ENCODE results near the gene KRTAP9-6.
"Not testable (repeated sequence)": the region's sequence is repeated elsewhere in the genome, so short reads cannot be mapped to it uniquely, and the experiment has no call there.

The KRTAP9-6 gene

DNA sequence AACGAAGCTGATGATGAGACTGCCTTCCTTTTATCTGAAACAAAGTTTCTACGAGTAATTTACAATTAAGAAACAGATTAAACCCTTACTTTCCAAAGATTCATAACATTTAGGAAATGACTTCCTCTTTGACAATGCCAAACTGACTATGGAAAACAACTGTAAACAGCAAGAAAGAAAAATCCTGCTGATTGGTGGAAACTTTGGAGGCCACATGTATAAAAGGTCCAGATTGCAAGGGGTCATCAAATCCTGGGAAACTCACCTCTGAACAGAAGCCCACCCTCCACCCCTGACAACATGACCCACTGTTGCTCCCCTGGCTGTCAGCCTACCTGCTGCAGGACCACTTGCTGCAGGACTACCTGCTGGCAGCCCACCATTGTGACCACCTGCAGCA, at the start of gene KRTAP9-6:
Gene KRTAP9-6, plus strand, starts transcription at position 301 of the 400 bp plus-strand sequence. Its CDS starts 0 bp downstream, at position 301.
- DNase-seq = no peak

GRCh38 chr17:41215681-41216080, 49.5 kb upstream of the KRTAP9-6 start:
- no peak for DNase-seq

DNA sequence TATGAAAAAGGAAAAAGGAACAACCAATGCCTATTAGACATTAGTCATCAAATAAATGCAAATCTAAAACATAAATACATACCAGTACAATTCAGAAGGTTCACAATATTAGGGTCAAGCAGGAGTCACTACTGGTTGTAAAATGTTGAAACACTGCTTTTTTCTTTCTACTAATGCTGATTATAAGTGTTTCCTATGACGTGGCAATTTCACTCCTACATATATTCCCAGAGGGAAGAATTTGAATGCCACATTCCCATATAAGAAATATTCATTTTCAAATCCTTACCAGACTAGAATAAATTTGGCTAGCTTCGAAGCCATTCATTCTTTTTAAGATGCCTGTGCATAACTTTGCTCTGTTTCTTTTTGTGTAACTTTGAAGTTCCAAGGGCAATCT, 41.4 kb upstream of the KRTAP9-6 start:
- no peak for DNase-seq

DNA sequence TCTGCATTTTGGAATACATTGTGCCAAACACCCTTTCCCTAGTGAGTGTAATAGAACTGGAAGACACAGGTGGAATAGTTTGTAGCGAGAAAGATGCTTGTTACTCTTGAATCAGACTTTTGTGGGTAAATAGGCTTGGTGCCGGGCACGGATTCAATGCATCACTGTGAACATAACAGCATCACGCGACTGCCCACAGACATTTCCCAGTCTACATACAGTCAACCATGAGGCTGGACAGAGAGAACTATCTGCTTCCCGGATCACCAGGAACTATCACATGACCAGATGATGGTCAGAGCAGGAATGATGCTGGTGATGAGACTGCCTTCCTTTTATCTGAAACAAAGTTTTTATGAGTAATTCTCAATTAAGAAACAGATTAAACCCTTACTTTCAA, 39.1 kb upstream of the KRTAP9-6 start:
- DNase-seq = no peak

GRCh38 chr17:41226598-41227095, 38.5 kb upstream of the KRTAP9-6 start, which contains the start of gene KRTAP9-2:
Gene KRTAP9-2 (plus strand): TSS chr17:41226648. CDS start chr17:41226655, 7 bp downstream.
- DNase-seq = not testable (repeated sequence)

GRCh38 chr17:41230094-41230493, 35.1 kb upstream of the KRTAP9-6 start:
- no peak for DNase-seq

- no peak for DNase-seq
Observed at GRCh38 chr17:41231731-41232130, 33.4 kb upstream of the KRTAP9-6 start.

GRCh38 chr17:41232399-41233105, 32.6 kb upstream of the KRTAP9-6 start, which contains the start of gene KRTAP9-3:
Gene KRTAP9-3 (plus strand): TSS chr17:41232449. CDS start chr17:41232502, 53 bp downstream.
- not testable (repeated sequence) for DNase-seq

DNA sequence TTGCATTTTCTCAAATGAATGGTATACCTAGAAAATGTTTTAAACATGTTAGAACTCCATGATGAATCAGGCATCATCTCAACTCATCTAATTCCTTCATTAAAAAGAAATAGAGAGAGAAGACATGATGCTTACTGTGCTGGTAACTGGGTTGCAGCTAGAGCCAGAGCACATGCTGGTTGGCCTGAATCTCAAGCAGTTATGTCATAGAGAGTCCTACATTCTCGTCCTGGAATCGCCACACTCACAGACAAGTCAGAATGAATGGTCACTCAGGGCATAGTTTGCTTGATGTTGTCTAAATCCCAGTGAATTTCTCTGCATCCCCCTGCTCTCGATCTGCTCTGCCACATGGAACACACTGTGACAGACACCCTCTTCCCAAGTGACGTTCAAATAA, 28.1 kb upstream of the KRTAP9-6 start:
- not testable (repeated sequence) for DNase-seq

- DNase-seq = not testable (repeated sequence)
Observed at GRCh38 chr17:41237949-41238437, 27.2 kb upstream of the KRTAP9-6 start, which contains the start of gene KRTAP9-8. Gene KRTAP9-8 (plus strand): TSS chr17:41237999. CDS start chr17:41238052, 53 bp downstream.

DNA sequence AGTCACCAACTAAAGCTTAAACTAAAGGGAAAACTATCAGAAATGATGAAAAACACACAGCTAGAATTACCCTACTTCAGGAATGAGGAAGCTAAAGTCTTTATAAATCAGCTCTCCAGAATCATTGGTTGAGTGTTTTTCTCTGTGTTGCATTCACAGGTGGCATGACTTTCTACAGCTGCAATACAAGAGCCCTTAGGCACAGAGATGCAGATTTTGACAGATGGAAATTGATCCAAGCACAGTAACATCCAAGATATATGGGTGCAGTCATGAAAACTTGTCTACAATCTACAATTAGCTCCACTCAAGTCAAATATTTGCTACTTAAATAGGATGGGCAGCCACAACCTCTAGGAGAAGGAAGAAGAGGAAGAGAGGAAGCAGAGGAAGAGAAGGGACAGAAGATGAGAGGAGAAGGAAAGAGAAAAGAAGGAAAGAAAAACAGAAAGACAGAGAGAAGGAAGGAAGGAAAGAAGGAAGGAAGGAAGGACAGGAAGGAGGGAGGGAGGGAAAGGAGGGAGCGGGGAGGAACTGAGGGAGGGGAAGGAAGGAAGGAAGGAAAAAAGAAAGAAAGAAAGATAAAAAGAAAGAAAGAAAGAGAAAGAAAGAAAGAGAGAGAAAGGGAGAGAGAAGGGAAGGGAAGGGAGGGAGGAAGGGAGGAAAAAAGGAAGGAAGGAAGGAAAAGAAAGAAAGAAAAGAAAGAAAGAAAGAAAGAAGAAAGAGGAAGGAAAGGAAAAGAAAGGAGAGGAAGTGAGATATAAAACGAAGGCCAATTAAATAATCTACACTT, 18.0 kb upstream of the KRTAP9-6 start:
- DNase-seq = not testable (repeated sequence)

DNA sequence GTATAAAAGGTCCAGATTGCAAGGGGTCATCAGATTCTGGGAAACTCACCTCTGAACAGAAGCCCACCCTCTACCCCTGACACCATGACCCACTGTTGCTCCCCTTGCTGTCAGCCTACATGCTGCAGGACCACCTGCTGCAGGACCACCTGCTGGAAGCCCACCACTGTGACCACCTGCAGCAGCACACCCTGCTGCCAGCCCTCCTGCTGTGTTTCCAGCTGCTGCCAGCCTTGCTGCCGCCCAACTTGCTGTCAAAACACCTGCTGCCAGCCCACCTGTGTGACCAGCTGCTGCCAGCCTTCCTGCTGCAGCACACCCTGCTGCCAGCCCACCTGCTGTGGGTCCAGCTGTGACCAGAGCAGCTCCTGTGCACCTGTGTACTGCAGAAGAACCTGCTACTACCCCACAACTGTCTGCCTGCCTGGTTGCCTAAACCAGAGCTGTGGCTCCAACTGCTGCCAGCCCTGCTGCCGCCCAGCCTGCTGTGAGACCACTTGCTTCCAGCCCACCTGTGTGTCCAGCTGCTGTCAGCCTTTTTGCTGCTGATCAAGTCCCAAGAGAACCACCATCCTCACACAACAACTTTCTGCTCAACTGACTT, 15.4 kb upstream of the KRTAP9-6 start, which contains the start of gene KRTAP9-4:
Gene KRTAP9-4, plus strand, starts transcription at position 51 of the 604 bp plus-strand sequence. Its CDS starts 34 bp downstream, at position 85.
- DNase-seq = not testable (repeated sequence)

GRCh38 chr17:41251261-41251660, 13.9 kb upstream of the KRTAP9-6 start:
- DNase-seq = no peak

DNA sequence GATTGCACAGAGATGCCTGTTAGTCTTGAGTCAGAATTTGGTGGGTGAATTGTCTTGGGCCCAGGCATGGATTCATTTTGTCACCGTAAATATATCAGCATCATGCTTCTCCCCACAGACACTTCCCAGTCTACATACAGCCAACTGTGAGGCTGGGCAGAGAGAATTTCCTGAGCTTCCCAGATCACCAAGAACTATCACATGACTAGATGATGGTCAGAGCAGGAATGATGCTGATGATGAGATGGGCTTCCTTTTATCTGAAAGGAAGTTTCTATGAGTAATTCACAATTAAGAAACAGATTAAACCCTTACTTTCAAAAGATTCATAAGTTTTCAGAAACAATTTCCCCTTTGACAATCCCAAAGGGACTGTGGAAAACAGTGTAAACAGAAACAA, 10.3 kb upstream of the KRTAP9-6 start:
- no peak for DNase-seq

DNA sequence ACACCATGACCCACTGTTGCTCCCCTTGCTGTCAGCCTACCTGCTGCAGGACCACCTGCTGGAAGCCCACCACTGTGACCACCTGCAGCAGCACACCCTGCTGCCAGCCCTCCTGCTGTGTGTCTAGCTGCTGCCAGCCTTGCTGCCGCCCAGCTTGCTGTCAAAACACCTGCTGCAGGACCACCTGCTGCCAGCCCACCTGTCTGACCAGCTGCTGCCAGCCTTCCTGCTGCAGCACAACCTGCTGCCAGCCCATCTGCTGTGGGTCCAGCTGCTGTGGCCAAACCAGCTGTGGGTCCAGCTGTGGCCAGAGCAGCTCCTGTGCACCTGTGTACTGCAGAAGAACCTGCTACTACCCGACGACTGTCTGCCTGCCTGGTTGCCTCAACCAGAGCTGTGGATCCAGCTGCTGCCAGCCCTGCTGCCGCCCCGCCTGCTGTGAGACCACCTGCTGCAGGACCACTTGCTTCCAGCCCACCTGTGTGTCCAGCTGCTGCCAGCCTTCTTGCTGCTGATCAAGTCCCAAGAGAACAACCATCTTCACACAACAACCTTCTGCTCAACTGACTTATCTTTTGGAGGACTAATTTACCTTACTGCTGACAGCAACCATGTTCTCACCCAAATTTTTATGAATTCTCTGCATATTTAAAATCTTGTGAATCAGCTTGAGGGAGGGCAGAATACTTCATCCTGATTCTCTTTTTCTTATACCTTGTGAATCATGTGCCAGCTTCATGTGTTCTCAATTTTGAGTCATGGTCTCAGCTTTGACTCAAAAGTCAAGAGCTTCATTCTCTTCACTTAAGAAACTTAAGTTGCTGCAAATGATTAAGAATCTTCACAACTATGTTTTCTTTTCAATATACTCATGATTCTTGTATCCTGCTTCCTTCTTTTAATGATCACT, 9.5 kb upstream of the KRTAP9-6 start, which contains the start of gene KRTAP9-9:
Gene KRTAP9-9, plus strand, starts transcription at position 4 of the 910 bp plus-strand sequence.
- not testable (repeated sequence) for DNase-seq

GRCh38 chr17:41256291-41256685, 8.9 kb upstream of the KRTAP9-6 start:
- DNase-seq = no peak

DNA sequence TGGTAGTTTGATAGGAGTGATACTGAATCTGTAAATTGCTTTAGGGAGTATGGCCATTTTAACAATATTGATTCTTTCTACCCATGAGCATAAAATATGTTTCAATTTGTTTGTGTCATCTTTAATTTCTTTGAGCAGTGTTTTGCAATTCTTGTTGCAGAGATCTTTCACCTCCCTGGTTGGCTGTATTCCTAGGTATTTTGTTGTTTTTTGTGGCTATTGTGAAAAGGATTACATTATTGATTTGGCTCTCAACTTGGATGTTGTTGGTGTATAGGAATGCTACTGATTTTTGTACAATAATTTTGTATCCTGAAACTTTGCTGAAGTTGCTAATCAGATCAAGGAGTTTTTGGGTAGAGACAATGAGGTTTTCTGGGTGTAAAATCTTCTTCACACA, 6.8 kb upstream of the KRTAP9-6 start:
- no peak for DNase-seq

DNA sequence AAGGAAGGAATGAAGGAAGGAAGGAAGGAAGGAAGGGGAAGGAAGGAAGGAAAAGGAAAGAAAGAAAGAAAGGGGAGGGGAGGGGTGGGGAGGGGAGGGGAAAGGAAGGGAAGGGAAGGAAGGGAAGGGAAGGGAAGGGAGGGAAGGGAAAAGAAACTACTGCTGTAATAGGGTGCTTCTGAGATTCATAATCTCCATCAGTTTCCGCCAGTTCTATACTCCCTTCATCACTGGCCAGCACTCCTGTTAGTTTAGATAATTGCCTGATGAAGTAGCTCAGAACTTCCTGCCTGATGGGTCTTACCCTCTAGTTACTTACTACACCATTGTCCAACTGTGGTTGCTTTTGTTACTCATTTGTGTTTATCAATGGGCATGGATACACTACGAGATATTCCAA, 2.0 kb upstream of the KRTAP9-6 start:
- DNase-seq = no peak

GRCh38 chr17:41264599-41264998, 579 bp upstream of the KRTAP9-6 start:
- DNase-seq = no peak

DNA sequence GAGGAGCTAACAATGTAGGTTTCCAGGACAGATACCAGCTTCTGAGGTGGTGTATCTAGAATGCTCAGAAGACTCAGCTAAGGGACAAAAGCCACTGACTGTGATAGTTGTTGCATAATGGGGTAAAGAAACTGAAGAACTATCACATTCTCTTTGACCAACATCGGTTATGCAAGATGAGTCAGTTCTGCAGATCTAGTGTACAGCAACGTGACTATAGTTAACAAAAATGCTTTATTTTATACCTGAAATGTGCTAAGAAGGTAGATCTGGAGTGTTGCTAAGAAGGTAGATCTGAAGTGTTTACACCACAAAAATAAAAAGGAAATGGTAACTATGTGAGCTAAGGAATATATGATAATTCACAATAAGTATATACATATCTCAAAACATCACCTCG, 2.5 kb downstream of the KRTAP9-6 start:
- no peak for DNase-seq

- not testable (repeated sequence) for DNase-seq
Observed at GRCh38 chr17:41271323-41271722, 6.1 kb downstream of the KRTAP9-6 start.

GRCh38 chr17:41271858-41272257, 6.7 kb downstream of the KRTAP9-6 start:
- no peak for DNase-seq

All from GF-D8 (cell line).